Fibroblast of villous mesenchyme (primary cell): ENCODE results near the gene ARID1B. TPM values are rescaled to one million over a fixed set of nuclear protein-coding genes. Genes with fewer than 3 reads are reported as not detected.

ENCODE experiments used
- DNase-seq: peaks from one replicate; pipeline ENCODE4 v3.0.0-alpha.2; 2010; ENCODE audit warnings: low read depth
- H3K4me3 ChIP-seq: 2 replicates; pipeline ENCODE4 v1.5.1; 2011; ENCODE audit warnings: low read depth, mild to moderate bottlenecking, low read length
- total RNA-seq: library from RNA; depleted of rRNA; stranded (reverse); fragments of >200 nt; gene quantifications from 2 replicates; pipeline ENCODE4 v1.2.3, GENCODE V29; 2012
- TF ChIP-seq, protein P1 (sequence below): IDR thresholded peaks from 2 replicates; pipeline ENCODE4 v1.5.1; 2012; ENCODE audit warnings: low read depth, mild to moderate bottlenecking, low read length; ENCODE audit not compliant: insufficient read depth

ARID1B gene
- total RNA-seq, 1 donor, result 41.0 TPM

DNA sequence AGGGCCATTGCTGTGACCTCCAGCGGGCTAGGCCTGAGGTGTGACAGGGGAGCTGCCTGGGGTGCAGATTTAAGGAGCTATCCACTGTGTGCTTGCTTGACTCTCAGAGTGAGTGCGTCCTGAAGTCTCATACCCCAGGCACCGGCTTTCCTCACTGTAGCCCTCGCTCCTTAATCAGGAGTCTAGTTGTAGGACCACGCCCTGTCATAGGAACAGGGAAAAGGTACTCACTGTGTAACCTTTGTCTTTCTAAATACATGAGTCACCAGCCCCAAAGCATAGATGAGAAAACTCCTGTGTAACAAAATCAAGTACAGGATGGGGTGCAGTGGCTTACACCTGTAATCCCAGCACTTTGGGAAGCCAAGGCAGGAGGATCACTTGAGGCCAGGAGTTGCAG, 404.5 kb downstream of the ARID1B start:
- DNase-seq, result no peak
- no peak overlapping the region for H3K4me3 ChIP-seq
- TF ChIP-seq, protein P1, sequence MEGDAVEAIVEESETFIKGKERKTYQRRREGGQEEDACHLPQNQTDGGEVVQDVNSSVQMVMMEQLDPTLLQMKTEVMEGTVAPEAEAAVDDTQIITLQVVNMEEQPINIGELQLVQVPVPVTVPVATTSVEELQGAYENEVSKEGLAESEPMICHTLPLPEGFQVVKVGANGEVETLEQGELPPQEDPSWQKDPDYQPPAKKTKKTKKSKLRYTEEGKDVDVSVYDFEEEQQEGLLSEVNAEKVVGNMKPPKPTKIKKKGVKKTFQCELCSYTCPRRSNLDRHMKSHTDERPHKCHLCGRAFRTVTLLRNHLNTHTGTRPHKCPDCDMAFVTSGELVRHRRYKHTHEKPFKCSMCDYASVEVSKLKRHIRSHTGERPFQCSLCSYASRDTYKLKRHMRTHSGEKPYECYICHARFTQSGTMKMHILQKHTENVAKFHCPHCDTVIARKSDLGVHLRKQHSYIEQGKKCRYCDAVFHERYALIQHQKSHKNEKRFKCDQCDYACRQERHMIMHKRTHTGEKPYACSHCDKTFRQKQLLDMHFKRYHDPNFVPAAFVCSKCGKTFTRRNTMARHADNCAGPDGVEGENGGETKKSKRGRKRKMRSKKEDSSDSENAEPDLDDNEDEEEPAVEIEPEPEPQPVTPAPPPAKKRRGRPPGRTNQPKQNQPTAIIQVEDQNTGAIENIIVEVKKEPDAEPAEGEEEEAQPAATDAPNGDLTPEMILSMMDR, result no peak

DNA sequence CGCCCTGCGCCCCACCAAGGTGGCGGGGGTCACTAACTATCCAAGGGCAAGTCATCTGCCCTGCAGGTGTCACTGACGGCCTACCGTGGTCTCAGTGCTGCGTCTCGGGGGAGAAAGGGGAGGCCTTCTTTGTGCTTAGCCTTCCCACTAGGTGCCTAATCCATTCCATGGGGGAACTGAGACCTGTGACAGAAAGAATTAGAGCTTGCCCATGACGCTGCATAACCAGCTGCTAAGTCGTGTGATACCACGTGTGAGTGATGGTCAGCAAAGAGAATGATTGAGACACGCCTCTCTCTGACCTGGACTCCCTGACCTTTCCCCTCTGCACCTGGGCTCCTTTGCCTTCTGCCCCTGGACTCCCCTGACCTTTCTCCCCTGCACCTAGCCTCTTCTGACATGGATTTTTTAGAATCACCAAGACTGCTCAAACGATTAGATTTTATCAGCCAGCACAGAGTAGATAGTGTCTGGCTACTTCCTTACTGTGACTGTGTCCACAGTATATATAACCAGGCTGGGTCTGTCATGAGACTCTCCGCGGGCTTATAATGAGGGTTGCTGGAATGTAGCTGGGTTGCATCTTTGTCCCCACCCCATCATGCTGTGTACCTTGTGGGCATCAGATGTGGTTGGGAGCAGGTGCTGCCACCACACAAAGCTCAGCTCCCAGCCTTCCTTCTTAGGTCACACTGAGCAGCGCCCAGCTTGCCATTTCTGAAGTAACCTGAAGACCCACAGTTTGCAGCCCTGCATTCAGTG, 405.5 kb downstream of the ARID1B start:
- DNase-seq, result no peak
- TF ChIP-seq, protein P1, result no peak
- H3K4me3 ChIP-seq, result no peak overlapping the region

DNA sequence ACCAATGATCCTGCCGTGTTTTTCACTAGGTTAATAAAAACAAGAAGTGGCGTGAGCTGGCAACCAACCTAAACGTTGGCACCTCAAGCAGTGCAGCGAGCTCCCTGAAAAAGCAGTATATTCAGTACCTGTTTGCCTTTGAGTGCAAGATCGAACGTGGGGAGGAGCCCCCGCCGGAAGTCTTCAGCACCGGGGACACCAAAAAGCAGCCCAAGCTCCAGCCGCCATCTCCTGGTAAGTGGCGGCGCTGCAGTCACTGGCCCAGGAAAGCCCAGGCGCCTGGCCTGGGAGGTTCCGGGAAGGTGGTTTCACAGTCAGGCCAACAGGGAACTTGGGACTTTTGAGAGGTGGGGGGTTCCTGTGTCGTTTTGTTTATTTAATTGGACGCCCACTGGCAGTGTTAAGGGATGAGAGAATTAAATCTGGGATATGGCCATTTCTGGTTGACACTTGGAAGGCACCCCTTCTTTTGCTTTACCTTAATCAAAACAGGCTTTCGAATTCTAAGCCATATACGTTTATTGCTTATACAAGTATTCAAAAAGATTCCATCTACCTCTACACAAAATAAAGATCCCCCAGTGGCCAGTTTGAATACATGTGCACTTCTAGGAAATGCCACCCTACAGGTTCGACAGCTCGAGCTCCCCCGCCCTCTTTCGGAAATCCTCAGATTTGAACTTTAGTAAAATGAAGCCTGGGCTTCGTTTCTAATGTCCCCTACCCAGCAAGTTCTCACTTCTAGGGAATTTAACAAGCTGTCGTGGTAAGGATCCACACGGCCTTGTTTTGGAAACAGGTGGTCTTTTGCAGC, 407.2 kb downstream of the ARID1B start:
- peak; percentile 54 for DNase-seq
- H3K4me3 ChIP-seq, result no peak overlapping the region
- TF ChIP-seq, protein P1, result peak; percentile 99

DNA sequence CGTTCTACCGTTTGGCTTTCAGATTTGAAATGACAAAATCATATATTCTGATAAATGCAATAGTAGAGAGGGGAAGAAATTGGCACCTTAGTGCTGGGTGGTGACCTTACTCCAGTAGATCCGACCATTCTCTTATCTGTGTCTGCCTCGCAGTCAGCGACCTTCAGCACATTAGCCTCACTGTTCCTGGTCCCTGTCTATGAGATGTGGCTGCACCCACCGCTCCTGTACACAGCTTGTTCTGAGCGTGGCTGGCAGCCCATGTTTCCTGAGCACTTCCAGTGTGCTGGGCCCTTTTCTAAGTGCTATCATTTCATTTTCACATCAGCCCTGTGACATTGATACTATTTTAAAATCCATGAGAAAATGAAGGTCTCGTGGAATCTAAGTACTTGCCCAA, 408.0 kb downstream of the ARID1B start:
- TF ChIP-seq, protein P1, result no peak
- no peak for DNase-seq
- no peak overlapping the region for H3K4me3 ChIP-seq

DNA sequence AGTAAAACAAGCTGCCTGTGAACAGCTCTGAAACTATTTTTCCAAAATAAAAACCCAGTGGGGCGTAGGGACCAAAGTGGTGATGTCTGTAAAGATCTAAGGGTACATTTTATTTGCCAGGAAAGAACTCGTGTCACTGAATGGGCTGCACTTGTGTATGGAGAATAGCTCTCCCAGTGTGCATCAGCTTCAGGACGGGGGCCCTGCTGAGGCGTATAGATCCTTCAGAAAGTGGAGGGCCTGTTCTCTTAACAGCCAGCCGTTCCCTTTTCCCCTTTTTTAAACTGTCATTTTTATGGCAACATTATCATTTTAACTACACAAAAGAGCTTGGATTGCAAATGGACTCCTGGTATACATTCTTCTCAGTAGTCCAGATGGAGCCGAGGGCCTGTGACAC, 408.8 kb downstream of the ARID1B start:
- DNase-seq, result no peak
- H3K4me3 ChIP-seq, result no peak overlapping the region
- TF ChIP-seq, protein P1, result no peak

DNA sequence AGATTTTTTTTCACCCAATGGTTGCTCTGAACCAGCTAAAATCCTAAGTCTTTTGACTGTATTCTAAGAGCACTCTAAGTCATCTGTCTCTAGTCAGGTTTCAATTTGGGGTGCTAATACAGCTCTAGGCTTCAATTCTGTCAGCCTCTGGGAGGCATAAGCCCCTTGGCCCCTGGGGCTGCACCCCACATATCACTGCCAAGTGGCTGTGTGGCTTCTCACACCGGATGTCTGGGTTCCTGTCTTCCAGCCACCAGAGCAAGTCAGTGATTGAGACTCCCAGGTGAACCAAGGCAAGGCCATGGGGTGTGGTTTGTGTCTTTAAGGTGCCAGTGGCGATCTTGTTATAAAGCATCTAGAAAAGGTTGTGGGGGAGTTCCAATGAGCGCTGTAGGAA, 409.6 kb downstream of the ARID1B start:
- no peak overlapping the region for H3K4me3 ChIP-seq
- TF ChIP-seq, protein P1, result no peak
- no peak for DNase-seq
